KMS-11 (cell line): Measurements from ENCODE around the gene ARL13B.

Experiments
- H2AFZ ChIP-seq: fragments of 200-600 bp; sonication (generic); 2 replicates; pipeline ENCODE4 v1.6.1; 2016; ENCODE audit warnings: antibody characterized with exemption, mixed run types, low read depth
- H3K27ac ChIP-seq: fragments of 200-600 bp; sonication (generic); 2 replicates; pipeline ENCODE4 v1.6.1; 2016; ENCODE audit warnings: mild to moderate bottlenecking, mixed run types
- H3K27me3 ChIP-seq: fragments of 200-600 bp; sonication (generic); 2 replicates; pipeline ENCODE4 v1.6.1; 2017; ENCODE audit warnings: mild to moderate bottlenecking, low read depth, mixed run types, moderate library complexity; ENCODE audit not compliant: insufficient read depth
- H3K36me3 ChIP-seq: fragments of 200-600 bp; sonication (generic); 2 replicates; pipeline ENCODE4 v1.6.1; 2017; ENCODE audit warnings: mild to moderate bottlenecking, mixed run types; ENCODE audit not compliant: insufficient read depth
- H3K4me1 ChIP-seq: fragments of 200-600 bp; sonication (generic); 2 replicates; pipeline ENCODE4 v1.6.1; 2016; ENCODE audit warnings: mild to moderate bottlenecking, low read depth, mixed run types; ENCODE audit not compliant: poor library complexity, severe bottlenecking
- H3K4me2 ChIP-seq: fragments of 200-600 bp; sonication (generic); 2 replicates; pipeline ENCODE4 v1.7.0; 2016; ENCODE audit warnings: mild to moderate bottlenecking, mixed run types
- H3K4me3 ChIP-seq: fragments of 200-600 bp; sonication (generic); IDR thresholded peaks from 2 replicates; pipeline ENCODE4 v1.6.1; 2017; ENCODE audit warnings: low read depth, low read length, mixed read lengths; ENCODE audit not compliant: insufficient read depth
- H3K79me2 ChIP-seq: fragments of 200-600 bp; sonication (generic); 2 replicates; pipeline ENCODE4 v1.6.1; 2016; ENCODE audit warnings: low read depth, mixed run types; ENCODE audit not compliant: insufficient read depth
- H3K9ac ChIP-seq: fragments of 200-600 bp; sonication (generic); 2 replicates; pipeline ENCODE4 v1.6.1; 2016; ENCODE audit warnings: mild to moderate bottlenecking, mixed run types
- H4K20me1 ChIP-seq: fragments of 200-600 bp; sonication (generic); 2 replicates; pipeline ENCODE4 v1.6.1; 2016; ENCODE audit warnings: mild to moderate bottlenecking, mixed run types; ENCODE audit not compliant: insufficient read depth
- TF ChIP-seq, protein P1 (sequence below): fragments of 200-600 bp; sonication (generic); conservative IDR thresholded peaks from 2 replicates; pipeline ENCODE4 v1.6.1; 2017; ENCODE audit warnings: low read depth, mild to moderate bottlenecking, antibody characterized with exemption, low read length, moderate library complexity, mixed read lengths

The ARL13B gene

DNA sequence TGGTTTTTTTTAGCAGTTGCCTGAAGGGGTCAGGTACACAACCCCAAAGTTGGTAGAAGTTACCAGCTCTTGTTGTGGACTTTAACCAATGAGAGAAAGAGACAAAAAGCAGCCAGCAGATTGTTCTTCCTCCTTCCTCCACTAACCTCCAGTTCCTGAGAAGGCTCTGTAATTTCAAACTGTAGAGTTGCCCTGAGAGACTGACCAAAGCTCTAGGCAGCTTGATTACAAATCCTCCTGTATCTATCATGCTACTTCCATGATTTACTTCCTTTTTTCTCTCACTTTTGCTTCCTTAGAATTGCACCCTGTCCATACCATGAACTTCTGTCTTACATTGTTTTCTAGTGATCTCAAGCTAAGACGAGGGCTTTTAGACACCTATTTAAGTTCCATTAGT, 112.1 kb downstream of the ARL13B start:
- H4K20me1 ChIP-seq: no peaks in the 10 kb centered on the region
- H3K79me2 ChIP-seq: no peaks in the 10 kb centered on the region
- H3K9ac ChIP-seq: no peak overlapping the region
- no peak overlapping the region for H3K4me3 ChIP-seq
- no peak overlapping the region for H2AFZ ChIP-seq
- H3K27ac ChIP-seq: no peak overlapping the region
- no peak overlapping the region for H3K4me2 ChIP-seq
- H3K36me3 ChIP-seq: no peaks in the 10 kb centered on the region
- H3K27me3 ChIP-seq: no peaks in the 10 kb centered on the region
- no peaks in the 10 kb centered on the region for H3K4me1 ChIP-seq
- TF ChIP-seq, protein P1, sequence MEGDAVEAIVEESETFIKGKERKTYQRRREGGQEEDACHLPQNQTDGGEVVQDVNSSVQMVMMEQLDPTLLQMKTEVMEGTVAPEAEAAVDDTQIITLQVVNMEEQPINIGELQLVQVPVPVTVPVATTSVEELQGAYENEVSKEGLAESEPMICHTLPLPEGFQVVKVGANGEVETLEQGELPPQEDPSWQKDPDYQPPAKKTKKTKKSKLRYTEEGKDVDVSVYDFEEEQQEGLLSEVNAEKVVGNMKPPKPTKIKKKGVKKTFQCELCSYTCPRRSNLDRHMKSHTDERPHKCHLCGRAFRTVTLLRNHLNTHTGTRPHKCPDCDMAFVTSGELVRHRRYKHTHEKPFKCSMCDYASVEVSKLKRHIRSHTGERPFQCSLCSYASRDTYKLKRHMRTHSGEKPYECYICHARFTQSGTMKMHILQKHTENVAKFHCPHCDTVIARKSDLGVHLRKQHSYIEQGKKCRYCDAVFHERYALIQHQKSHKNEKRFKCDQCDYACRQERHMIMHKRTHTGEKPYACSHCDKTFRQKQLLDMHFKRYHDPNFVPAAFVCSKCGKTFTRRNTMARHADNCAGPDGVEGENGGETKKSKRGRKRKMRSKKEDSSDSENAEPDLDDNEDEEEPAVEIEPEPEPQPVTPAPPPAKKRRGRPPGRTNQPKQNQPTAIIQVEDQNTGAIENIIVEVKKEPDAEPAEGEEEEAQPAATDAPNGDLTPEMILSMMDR: no peak

DNA sequence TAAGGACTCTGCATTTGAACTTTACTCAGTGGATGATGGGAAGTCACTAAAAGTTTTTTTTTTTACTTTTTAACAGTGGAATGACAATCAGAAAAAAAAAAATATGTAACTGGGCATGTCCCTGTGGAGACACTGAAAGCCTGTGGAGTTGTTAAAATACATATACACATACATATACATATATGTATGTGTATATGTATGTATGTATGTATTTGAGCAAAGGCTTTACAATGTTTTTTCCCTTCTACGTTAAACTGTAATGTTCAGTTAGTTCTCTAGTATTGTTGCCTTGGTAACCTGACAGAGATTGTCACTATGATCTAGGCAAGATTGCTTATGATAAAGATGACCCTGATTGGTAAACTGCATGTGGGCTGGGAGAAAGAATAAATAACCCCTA, 113.2 kb downstream of the ARL13B start:
- H3K27me3 ChIP-seq: no peaks in the 10 kb centered on the region
- H3K27ac ChIP-seq: no peak overlapping the region
- H2AFZ ChIP-seq: no peak overlapping the region
- H3K79me2 ChIP-seq: no peaks in the 10 kb centered on the region
- H3K4me2 ChIP-seq: no peak overlapping the region
- no peak overlapping the region for H3K9ac ChIP-seq
- H3K36me3 ChIP-seq: no peaks in the 10 kb centered on the region
- TF ChIP-seq, protein P1: no peak
- H3K4me1 ChIP-seq: no peaks in the 10 kb centered on the region
- H4K20me1 ChIP-seq: no peaks in the 10 kb centered on the region
- H3K4me3 ChIP-seq: no peak overlapping the region

DNA sequence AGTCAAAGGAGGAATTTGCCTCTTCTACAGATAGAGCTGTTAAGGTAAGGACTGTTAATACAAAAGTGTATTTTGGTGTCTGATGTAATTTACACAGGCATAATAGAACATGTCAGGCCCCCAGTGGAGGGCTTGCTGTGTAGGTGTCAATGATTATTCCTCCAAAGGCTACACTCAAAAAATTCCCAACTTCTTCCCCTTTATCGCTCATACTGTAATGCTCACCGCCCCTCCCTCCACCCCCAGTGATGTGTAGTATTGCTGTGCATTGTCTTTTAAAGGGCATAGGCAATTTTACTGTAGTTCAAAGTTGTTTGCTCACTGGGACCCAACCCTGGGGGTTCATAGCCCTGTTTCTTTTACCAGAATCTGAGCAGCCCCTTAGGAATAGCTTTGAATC, 115.2 kb downstream of the ARL13B start:
- Histone ChIP-seq H3K4me1 (no peaks in the 10 kb centered on the region), H3K4me2 (no peak overlapping the region), H3K4me3 (no peak overlapping the region), H3K79me2 (no peaks in the 10 kb centered on the region), H3K27ac (no peak overlapping the region), H2AFZ (no peak overlapping the region), H4K20me1 (no peaks in the 10 kb centered on the region), H3K27me3 (no peaks in the 10 kb centered on the region), H3K9ac (no peak overlapping the region), H3K36me3 (no peaks in the 10 kb centered on the region)
- TF ChIP-seq, protein P1: no peak

DNA sequence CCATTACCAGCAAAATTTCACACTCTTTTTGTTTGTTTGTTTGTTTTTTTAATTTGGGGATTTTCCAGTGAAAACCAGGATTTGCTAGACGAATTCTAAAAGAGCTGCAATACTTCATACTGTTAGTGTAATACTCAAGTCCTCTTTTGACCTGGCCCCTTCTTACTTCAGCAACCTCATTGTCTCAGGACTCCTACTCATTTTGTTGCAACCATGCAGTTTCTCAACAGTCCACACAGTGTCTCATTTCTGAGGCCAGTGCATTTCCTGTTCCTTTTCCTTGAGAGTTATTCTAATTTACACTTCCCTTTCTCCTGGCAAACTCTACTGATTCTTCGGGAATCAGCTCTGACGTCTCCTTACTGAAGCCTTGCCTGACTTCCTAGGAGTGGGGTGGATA, 118.5 kb downstream of the ARL13B start:
- no peak overlapping the region for H3K9ac ChIP-seq
- no peaks in the 10 kb centered on the region for H3K27me3 ChIP-seq
- H3K36me3 ChIP-seq: no peaks in the 10 kb centered on the region
- H2AFZ ChIP-seq: no peak overlapping the region
- TF ChIP-seq, protein P1: no peak
- H3K4me2 ChIP-seq: no peak overlapping the region
- H3K4me3 ChIP-seq: no peak overlapping the region
- H4K20me1 ChIP-seq: no peaks in the 10 kb centered on the region
- no peak overlapping the region for H3K27ac ChIP-seq
- H3K79me2 ChIP-seq: no peaks in the 10 kb centered on the region
- H3K4me1 ChIP-seq: no peaks in the 10 kb centered on the region
